22Rv1 (cell line): ENCODE results near the gene SESTD1.

Experiments
- ZFX ChIP-seq: fragments of 450-650 bp; IDR thresholded peaks from 2 replicates; pipeline ENCODE4 v1.6.1; 2017; ENCODE audit warnings: antibody characterized with exemption, borderline replicate concordance
- TF ChIP-seq, protein P1 (sequence below): fragments of 450-650 bp; IDR thresholded peaks from 2 replicates; pipeline ENCODE4 v1.5.1; 2017; ENCODE audit warnings: mild to moderate bottlenecking

DNA sequence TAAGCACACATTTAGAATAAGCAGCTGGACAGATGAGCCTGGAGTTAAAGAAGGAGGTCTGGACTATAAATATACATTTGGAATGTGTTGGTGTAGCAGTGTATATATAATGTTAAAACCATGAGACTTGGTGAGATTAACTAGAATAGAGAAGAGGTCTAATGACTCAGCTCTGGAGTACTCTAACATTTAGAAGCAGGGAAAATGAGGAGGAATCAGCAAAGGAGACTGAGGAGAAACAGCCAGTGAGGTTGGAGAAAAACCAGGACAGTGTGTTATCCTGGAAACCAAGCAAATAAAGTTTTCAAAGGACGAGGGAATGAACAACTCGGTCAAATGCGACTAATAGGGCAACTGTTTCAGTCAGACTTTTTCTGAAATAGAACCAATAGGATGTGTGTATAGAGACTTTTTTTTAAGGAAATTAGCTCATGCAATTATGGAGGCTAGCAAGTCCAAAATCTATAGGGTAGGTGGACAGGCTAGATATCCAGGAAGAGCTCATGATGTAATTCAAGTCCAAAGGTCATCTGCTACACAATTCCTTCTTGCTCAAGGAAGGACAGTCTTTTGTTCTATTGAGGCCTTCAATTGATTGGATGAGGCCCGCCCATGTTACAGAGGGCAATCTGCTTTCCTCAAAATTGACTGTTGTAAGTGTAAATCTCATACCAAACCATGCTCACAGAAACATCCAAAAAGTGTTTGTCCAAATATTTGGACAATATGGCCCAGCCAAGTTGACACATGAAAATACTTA, 10.8 kb upstream of the SESTD1 start:
- TF ChIP-seq, protein P1, sequence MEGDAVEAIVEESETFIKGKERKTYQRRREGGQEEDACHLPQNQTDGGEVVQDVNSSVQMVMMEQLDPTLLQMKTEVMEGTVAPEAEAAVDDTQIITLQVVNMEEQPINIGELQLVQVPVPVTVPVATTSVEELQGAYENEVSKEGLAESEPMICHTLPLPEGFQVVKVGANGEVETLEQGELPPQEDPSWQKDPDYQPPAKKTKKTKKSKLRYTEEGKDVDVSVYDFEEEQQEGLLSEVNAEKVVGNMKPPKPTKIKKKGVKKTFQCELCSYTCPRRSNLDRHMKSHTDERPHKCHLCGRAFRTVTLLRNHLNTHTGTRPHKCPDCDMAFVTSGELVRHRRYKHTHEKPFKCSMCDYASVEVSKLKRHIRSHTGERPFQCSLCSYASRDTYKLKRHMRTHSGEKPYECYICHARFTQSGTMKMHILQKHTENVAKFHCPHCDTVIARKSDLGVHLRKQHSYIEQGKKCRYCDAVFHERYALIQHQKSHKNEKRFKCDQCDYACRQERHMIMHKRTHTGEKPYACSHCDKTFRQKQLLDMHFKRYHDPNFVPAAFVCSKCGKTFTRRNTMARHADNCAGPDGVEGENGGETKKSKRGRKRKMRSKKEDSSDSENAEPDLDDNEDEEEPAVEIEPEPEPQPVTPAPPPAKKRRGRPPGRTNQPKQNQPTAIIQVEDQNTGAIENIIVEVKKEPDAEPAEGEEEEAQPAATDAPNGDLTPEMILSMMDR: no peak
- TF ChIP-seq ZFX: no peak
